Activated naive CD8-positive, alpha-beta T cell treated with anti-CD3 and anti-CD28 coated beads, Interleukin-2, amount 10 ng/mL, durations not matched to agents 7 days and 5 days (primary cell): Measurements from ENCODE around the gene ADRM1. TPM values are rescaled to one million over a fixed set of nuclear protein-coding genes. Genes with fewer than 3 reads are reported as not detected.

ENCODE experiments used
- ATAC-seq: fragments of 150-1000 bp; cut with Tn5 transposase; one replicate; pipeline ENCODE4 v1.10.0; 2021; ENCODE audit warnings: low read depth, moderate library complexity
- POLR2A ChIA-PET: fragments of 350-600 bp; sonication (Branson Sonifier 250); formaldehyde crosslinking; loops from one replicate; lab custom pipeline; 2021; ENCODE audit warnings: antibody characterized with exemption; lab: Charles Lee
- DNase-seq: peaks from one replicate; pipeline ENCODE4 v3.0.0; 2021
- H3K27ac Mint-ChIP-seq: one replicate; pipeline ENCODE4 v1.8.0; 2022; ENCODE audit warnings: mild to moderate bottlenecking, mixed read lengths
- H3K27me3 Mint-ChIP-seq: one replicate; pipeline ENCODE4 v1.8.0; 2022; ENCODE audit warnings: mild to moderate bottlenecking, moderate library complexity, mixed read lengths
- H3K36me3 Mint-ChIP-seq: one replicate; pipeline ENCODE4 v1.8.0; 2021; ENCODE audit warnings: mild to moderate bottlenecking, mixed read lengths
- H3K4me1 Mint-ChIP-seq: one replicate; pipeline ENCODE4 v1.8.0; 2021; ENCODE audit warnings: mixed read lengths
- H3K4me3 Mint-ChIP-seq: one replicate; pipeline ENCODE4 v1.8.0; 2022; ENCODE audit warnings: mild to moderate bottlenecking, moderate library complexity, mixed read lengths
- H3K9me3 Mint-ChIP-seq: one replicate; pipeline ENCODE4 v1.8.0; 2021; ENCODE audit warnings: mixed read lengths
- microRNA-seq: library from miRNA; unstranded; fragments of <30 nt; microRNA quantifications from one replicate; pipeline ENCODE4 v1.2.0, GENCODE V29; 2022
- total RNA-seq, 2 experiments: library from RNA; stranded (reverse); gene quantifications; one replicate each; pipeline ENCODE4 v1.2.3, GENCODE V29; 2021

Gene ADRM1
- total RNA-seq, 2 experiments from 2014 or later = 72.4 to 74.6 TPM

DNA sequence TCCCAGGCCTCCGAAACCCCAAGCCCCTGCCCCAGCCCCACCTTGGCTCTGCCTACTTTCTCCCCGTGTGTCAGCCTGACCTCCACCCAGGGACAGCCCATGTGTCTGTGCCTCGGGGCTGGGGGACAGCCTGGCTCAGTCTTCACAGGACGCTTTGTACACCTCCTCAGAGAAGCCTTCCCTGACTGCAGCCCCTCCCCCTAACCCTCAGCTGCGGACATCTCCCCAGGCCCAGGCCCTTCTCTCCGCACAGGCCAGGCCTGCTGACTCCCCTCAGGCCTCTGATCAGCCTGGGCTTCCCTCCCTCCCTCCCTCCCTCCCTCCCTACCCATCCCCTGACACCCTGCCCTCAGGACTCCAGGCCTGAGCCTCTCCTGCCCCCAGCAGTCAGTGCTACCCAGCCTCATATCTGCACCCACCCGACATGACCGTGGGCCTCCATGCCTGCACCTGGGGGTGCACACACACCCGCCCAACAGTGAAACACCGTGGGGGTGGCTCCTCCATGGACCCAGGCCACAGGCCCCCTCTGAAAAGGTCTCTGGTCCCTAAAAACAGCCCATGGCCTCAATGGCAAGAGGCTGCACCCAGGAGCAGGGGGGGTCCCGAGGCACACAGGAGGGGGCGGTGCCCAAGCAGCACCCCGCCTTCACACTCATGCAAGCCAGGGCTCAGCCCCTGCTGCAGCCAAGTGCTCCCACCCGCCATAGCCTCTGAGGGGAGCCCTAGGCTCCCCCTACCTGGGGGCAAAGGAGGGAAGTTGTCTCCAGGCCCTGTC, 51.4 kb downstream of the ADRM1 start:
- no peak for DNase-seq
- Mint-ChIP-seq H3K4me1 (peaks cover 1% of the 10 kb centered on the region), H3K27ac (no peak overlapping the region), H3K36me3 (no peaks in the 10 kb centered on the region), H3K27me3 (no peaks in the 10 kb centered on the region), H3K4me3 (no peak overlapping the region), H3K9me3 (peaks cover 2% of the 10 kb centered on the region)
- POLR2A ChIA-PET = no interaction called here
- no peak for ATAC-seq

DNA sequence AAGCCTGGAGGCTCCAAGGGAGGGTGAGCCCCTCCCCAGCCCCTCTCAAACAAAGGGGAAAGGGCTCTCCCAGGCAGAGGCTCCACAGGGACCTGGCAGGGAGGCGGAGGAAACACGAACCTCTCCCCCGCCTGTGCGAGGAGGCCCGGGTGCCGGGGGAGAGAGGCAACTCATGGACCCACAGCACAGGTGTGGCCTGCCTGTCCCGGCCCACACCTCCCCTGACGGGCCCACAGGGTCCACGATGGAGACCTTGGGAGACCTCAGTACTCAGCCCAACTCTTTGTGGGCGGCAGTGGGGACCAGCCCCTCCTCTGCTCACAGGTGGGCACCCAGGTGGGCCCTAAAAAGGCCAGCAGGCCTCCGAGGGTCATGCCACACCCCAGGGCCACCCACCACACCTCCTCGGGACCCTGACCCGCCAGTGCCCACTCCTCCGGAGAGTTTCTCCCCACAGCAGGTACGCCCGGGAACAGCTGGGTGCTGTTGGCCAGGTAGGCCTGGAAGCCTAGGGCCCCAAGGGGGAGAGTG, 52.1 kb downstream of the ADRM1 start:
- Mint-ChIP-seq H3K9me3 (no peaks in the 10 kb centered on the region), H3K4me1 (no peaks in the 10 kb centered on the region), H3K27me3 (no peaks in the 10 kb centered on the region), H3K36me3 (no peaks in the 10 kb centered on the region), H3K27ac (no peak overlapping the region), H3K4me3 (no peak overlapping the region)
- POLR2A ChIA-PET = no interaction called here
- no peak for ATAC-seq
- no peak for DNase-seq

DNA sequence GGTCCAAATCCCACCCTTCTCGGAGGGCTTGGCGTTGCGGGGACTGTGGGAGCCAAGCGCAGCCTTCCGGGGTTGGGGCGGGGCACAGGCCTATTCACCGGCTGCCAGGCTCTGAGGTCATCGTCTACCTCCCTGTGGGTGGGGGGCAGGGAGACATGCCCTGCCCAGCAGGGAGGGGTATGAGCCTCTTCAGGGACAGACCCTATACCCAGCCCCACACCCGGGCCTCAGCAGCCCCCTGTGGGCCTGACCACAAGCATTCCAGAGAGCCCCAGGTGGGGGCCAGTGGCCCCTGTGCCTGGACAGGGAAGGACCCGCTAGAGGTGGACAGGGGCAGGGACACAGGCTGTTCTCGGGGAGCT, 52.7 kb downstream of the ADRM1 start:
- DNase-seq (no peak), ATAC-seq (no peak)
- Mint-ChIP-seq H3K4me3 (no peak overlapping the region), H3K36me3 (no peaks in the 10 kb centered on the region), H3K27ac (no peak overlapping the region), H3K27me3 (no peaks in the 10 kb centered on the region), H3K4me1 (no peaks in the 10 kb centered on the region), H3K9me3 (no peaks in the 10 kb centered on the region)
- POLR2A ChIA-PET = no interaction called here

DNA sequence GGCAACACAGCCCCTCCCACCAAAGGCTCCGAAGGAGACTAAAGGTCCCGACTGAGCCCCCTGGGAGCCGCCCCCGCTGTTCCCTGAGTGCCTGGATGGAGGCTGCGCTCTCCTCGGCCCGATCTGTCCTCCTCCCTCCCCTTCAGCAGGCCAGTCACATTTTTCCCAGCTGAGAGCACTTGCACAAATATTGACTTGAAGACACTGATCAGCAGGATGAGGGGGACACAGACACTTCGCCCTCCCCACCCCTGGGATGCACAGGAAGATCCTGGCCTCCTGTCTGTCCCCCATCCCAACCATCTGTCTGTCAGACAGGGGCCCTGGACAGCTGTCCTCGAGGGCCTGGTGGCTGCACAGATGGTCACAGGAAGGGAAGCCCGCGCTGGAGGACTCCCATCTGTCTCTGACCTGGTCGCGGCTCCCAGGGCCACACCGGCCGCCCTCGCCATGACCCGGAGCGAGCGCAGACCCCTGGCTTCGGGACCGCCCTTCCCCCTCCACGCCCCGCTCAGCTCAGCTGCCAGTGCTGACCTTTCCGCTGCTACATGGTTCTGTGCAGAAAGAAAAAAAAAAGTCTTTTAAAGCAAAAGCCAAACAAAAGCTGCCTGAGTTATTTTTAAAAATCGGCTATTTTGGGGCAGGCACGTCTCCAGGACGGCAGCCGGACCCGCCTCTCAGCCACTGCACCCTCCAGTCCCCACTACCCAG, 53.2 kb downstream of the ADRM1 start:
- Mint-ChIP-seq H3K9me3 (no peaks in the 10 kb centered on the region), H3K36me3 (no peaks in the 10 kb centered on the region), H3K4me1 (no peaks in the 10 kb centered on the region), H3K4me3 (no peak overlapping the region), H3K27ac (no peak overlapping the region), H3K27me3 (no peaks in the 10 kb centered on the region)
- no peak for ATAC-seq
- no peak for DNase-seq
- POLR2A ChIA-PET = no interaction called here

DNA sequence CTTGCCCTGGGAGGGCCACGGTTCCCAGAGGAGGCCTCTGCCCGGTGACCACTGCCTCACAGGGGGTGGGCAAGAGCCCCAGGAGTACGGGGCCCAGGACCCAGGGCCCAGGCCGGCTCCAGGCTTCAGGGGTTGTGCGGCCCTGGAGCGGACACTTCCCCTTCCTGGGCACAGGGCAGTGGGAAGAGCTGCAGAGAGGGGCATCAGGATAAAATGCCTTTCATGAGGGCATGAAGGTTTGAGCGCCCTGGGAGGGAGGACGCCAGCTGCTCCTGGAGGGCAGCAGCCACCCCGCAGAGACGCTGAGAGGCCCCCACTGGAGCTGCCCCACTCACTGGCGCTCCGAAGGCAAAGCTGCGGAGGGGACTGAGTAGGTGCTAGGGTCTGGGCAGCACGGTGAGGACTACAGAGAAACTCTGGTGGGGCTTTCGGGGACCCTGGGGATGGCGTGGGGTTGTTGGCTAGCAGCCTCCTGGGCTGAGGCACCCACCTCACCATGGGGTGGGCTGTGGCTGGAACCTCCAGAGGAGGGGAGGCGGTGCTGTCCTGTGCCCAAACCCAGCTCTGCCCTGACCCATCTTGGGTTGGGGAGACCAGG, 53.9 kb downstream of the ADRM1 start:
- H3K4me3 Mint-ChIP-seq = no peak overlapping the region
- H3K27ac Mint-ChIP-seq = no peak overlapping the region
- no peaks in the 10 kb centered on the region for H3K36me3 Mint-ChIP-seq
- H3K9me3 Mint-ChIP-seq = no peaks in the 10 kb centered on the region
- DNase-seq = no peak
- H3K27me3 Mint-ChIP-seq = no peaks in the 10 kb centered on the region
- no peak for ATAC-seq
- POLR2A ChIA-PET = no interaction called here
- no peaks in the 10 kb centered on the region for H3K4me1 Mint-ChIP-seq

DNA sequence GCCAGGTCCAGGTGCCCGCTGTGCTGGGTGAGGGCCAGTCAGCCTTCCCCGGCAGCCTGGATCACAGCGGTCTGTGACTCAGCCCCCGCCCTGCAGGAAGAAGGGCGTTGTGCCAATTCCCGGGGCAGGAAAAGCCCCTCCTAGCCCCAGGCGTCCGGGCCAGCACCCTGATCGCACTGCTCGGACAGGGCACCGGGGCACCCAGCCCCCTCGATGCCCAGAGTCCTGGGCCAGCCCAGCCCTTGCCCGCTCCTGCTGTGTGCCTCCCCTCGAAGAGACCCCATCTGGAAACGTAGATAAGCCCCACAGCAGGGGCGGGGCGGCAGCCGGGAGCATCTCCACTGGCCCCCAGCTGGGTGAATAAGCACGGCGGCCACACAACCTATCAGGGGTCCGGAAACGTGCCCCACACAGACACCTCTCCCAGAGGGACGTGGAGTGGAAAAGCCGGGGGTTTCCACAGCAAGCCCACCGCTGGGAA, 54.4 kb downstream of the ADRM1 start:
- Mint-ChIP-seq H3K36me3 (no peaks in the 10 kb centered on the region), H3K27me3 (no peaks in the 10 kb centered on the region), H3K27ac (no peak overlapping the region), H3K9me3 (no peaks in the 10 kb centered on the region), H3K4me1 (no peaks in the 10 kb centered on the region), H3K4me3 (no peak overlapping the region)
- DNase-seq = no peak
- POLR2A ChIA-PET = no interaction called here
- ATAC-seq = no peak

DNA sequence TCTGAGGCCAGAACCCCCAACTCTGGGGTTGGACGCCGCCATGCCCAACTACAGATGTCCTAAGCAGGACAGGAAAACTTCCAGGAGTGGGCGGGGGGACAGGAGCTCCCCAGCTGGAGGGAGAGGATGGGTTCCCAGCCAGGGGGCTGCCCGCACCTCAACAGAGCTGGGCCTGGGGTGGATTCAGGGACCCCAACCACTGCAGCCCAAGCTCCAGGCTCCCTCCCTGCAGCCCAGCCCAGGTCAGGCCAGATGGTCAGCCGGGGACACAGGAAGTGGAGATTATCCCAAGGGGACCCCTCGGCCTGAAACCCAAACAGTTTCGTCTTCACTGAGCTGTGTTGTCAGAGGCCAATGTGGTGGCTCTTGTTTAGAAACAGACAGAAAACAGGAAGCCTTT, 54.9 kb downstream of the ADRM1 start:
- H3K36me3 Mint-ChIP-seq = no peaks in the 10 kb centered on the region
- no peaks in the 10 kb centered on the region for H3K4me1 Mint-ChIP-seq
- H3K9me3 Mint-ChIP-seq = no peaks in the 10 kb centered on the region
- ATAC-seq (no peak), DNase-seq (no peak)
- POLR2A ChIA-PET = no interaction called here
- H3K27me3 Mint-ChIP-seq = no peaks in the 10 kb centered on the region
- no peak overlapping the region for H3K4me3 Mint-ChIP-seq
- no peak overlapping the region for H3K27ac Mint-ChIP-seq

Small RNA genes lying within 50 kb of the gene (microRNA-seq; reads per million reads assigned to microRNA genes)
- gene MIR4758 = not detected

Other genes with a start within 250 kb of the ADRM1 start
- 10 to 100 TPM; 22.6 to 23.8 TPM for gene TAF4, start 237.1 kb upstream of the ADRM1 start, total RNA-seq
- gene LSM14B, start 180.5 kb upstream of the ADRM1 start, total RNA-seq = 10 to 100 TPM; 45.1 to 45.5 TPM
- 100 to 1,000 TPM; 219 to 236 TPM for gene PSMA7, start 159.6 kb upstream of the ADRM1 start, total RNA-seq
- gene SS18L1, start 159.2 kb upstream of the ADRM1 start, total RNA-seq = 10 to 100 TPM; 21.0 to 23.3 TPM
- gene MTG2, start 120.0 kb upstream of the ADRM1 start, total RNA-seq = 10 to 100 TPM; 34.9 to 39.5 TPM
- gene HRH3, start 82.7 kb upstream of the ADRM1 start, total RNA-seq = not detected
- gene OSBPL2, start 64.5 kb upstream of the ADRM1 start, total RNA-seq = 10 to 100 TPM; 47.2 to 49.5 TPM
- under 1 TPM; 0.54 to 0.80 TPM for gene LAMA5, start 64.3 kb downstream of the ADRM1 start, total RNA-seq
- gene RPS21, start 84.1 kb downstream of the ADRM1 start, total RNA-seq = 1,000 to 10,000 TPM; 2,045 to 2,157 TPM
- gene CABLES2, start 104.3 kb downstream of the ADRM1 start, total RNA-seq = 10 to 100 TPM; 12.1 to 14.4 TPM
- not detected for gene RBBP8NL, start 124.5 kb downstream of the ADRM1 start, total RNA-seq
- gene GATA5, start 173.0 kb downstream of the ADRM1 start, total RNA-seq = not detected